ENCODE results near the gene TMPRSS13. TPM values are rescaled to one million over a fixed set of nuclear protein-coding genes. Genes with fewer than 3 reads are reported as not detected.
"Not testable (repeated sequence)": the region's sequence is repeated elsewhere in the genome, so short reads cannot be mapped to it uniquely, and the experiment has no call there.

TMPRSS13 gene
- total and polyA plus RNA-seq, 4 experiments from 2014 or later: 0.45 to 4.0 (median 2.3) TPM

DNA sequence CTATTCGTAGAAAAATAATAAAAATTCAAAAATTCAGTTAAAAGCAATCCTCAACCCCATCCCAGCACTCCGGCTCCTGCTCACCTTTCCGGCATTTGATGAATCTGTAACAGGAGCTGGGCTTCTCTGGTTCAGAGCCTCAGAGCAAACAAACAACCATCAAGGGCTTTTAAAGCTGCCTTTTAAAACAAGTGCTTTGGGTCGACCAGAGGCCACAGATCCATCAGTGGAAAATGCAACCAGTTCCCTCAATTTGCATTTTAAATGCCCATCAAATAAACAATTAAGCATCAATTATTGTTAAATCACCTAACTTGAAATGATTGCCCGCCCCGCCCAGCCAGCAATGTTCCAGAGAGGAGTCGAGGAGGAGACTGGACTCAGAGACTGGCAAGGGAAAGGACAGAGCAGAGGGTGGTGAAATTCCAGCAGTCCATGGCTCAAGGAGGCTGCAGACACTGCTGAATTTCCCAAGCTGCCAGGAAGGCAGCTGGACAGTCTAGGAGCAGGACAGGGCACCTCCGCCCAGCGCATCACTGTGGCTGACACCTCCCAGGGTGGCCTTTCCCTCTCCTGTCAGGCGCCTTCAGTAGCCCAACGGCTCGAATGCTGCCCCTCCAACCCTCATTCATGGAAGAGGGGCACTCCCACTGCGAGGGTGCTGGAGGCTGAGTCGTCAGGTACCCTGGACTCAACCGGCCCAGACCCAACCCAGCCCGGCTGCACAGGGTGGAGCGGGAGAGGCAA lies 60.2 kb downstream of the TMPRSS13 start:
- Histone ChIP-seq H3K9me3 (ENCODE audit: control insufficient read depth in 1 of 2, low read length in 2 of 2) (no peaks in the 10 kb centered on the region), H3K36me3 (ENCODE audit: insufficient read depth, low read length) (no peaks in the 10 kb centered on the region), H3K27me3 (ENCODE audit: insufficient read depth, low read length) (peaks cover 10% of the 10 kb centered on the region), H3K4me3 (ENCODE audit: low read length in 2 of 2) (no peak overlapping the region), H3K27ac (ENCODE audit: low read depth, low read length) (no peak overlapping the region), H3K4me1 (ENCODE audit: insufficient read depth, low read length) (peaks cover 14% of the 10 kb centered on the region)
- Mint-ChIP-seq H3K36me3 (no peaks in the 10 kb centered on the region), H3K27ac (no peak overlapping the region), H3K9me3 (peaks cover 0 to 1% (median 0%) of the 10 kb centered on the region in 8 donors), H3K4me3 (no peak overlapping the region), H3K4me1 (peaks cover 3 to 22% (median 8%) of the 10 kb centered on the region in 4 donors), H3K27me3 (peaks cover 12 to 17% of the 10 kb centered on the region in 2 donors)
- intact Hi-C loops (cut with micrococcal nuclease): no loop called here
- ChIA-PET CTCF (ENCODE audit: partially characterized antibody) (no interaction called here), POLR2A (ENCODE audit: partially characterized antibody) (no interaction called here)
- DNase-seq: no peak

DNA sequence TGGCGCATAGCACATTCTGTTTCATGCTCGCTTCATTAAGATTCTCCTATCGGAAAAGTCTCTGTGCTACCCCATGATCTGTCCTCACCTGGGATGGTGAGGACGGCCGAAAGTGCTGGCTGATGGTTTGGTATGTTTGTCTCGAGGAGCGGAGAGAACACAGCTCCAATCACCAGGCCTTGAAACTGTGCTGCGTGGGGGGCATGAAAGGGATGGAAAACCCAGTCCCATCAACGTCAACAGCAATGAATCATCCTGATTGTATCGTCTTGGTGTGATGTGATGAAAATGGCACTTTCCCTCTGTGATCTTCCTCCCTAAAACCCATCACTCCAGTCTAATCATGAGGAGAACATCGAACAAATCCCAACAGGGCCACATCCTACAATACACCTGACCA lies 61.1 kb downstream of the TMPRSS13 start:
- H3K4me1 ChIP-seq (ENCODE audit: insufficient read depth, low read length): peaks cover 5% of the 10 kb centered on the region
- CTCF ChIA-PET (ENCODE audit: partially characterized antibody): no interaction called here
- H3K27ac Mint-ChIP-seq: no peak overlapping the region
- H3K36me3 ChIP-seq (ENCODE audit: insufficient read depth, low read length): no peaks in the 10 kb centered on the region
- intact Hi-C loops (cut with micrococcal nuclease): no loop called here
- H3K36me3 Mint-ChIP-seq: no peaks in the 10 kb centered on the region
- no peak overlapping the region for H3K27ac ChIP-seq (ENCODE audit: low read depth, low read length)
- H3K27me3 Mint-ChIP-seq: peaks cover 6 to 14% of the 10 kb centered on the region in 2 donors
- peaks cover 0 to 1% (median 0%) of the 10 kb centered on the region in 8 donors for H3K9me3 Mint-ChIP-seq
- peaks cover 6% of the 10 kb centered on the region for H3K27me3 ChIP-seq (ENCODE audit: insufficient read depth, low read length)
- no peak overlapping the region for H3K4me3 Mint-ChIP-seq
- no peak for DNase-seq
- no peak overlapping the region for H3K4me3 ChIP-seq (ENCODE audit: low read length in 2 of 2)
- peaks cover under 1 to 13% (median 3%) of the 10 kb centered on the region in 4 donors for H3K4me1 Mint-ChIP-seq
- H3K9me3 ChIP-seq (ENCODE audit: control insufficient read depth in 1 of 2, low read length in 2 of 2): no peaks in the 10 kb centered on the region
- POLR2A ChIA-PET (ENCODE audit: partially characterized antibody): no interaction called here

- Histone ChIP-seq H3K27me3 (ENCODE audit: insufficient read depth, low read length) (no peaks in the 10 kb centered on the region), H3K4me1 (ENCODE audit: insufficient read depth, low read length) (no peaks in the 10 kb centered on the region), H3K9me3 (ENCODE audit: control insufficient read depth in 1 of 2, low read length in 2 of 2) (no peaks in the 10 kb centered on the region), H3K4me3 (ENCODE audit: low read length in 2 of 2) (no peak overlapping the region), H3K27ac (ENCODE audit: low read depth, low read length) (no peak overlapping the region), H3K36me3 (ENCODE audit: insufficient read depth, low read length) (no peaks in the 10 kb centered on the region)
- Mint-ChIP-seq H3K4me3 (no peak overlapping the region), H3K27ac (no peak overlapping the region), H3K27me3 (peaks cover 6 to 9% of the 10 kb centered on the region in 2 donors), H3K4me1 (peaks cover 0 to 3% (median 0%) of the 10 kb centered on the region in 4 donors), H3K36me3 (no peaks in the 10 kb centered on the region), H3K9me3 (peaks cover 0 to 1% (median 0%) of the 10 kb centered on the region in 8 donors)
- DNase-seq: no peak
- POLR2A ChIA-PET (ENCODE audit: partially characterized antibody): no interaction called here
- intact Hi-C loops (cut with micrococcal nuclease): no loop called here
- CTCF ChIA-PET (ENCODE audit: partially characterized antibody): interaction anchor here (1.5 kb wide), 1 partner anchor 15 kb away, joined by 3 read pairs; no protein-coding TSS in a partner anchor
These were observed 62.7 kb downstream of the TMPRSS13 start for GRCh38 chr11:117866526-117866925.

GRCh38 chr11:117865546-117865945 lies 63.7 kb downstream of the TMPRSS13 start:
- H3K27ac ChIP-seq (ENCODE audit: low read depth, low read length); H3K27me3 ChIP-seq (ENCODE audit: insufficient read depth, low read length); H3K4me1 ChIP-seq (ENCODE audit: insufficient read depth, low read length); H3K36me3 ChIP-seq (ENCODE audit: insufficient read depth, low read length); intact Hi-C loops (cut with micrococcal nuclease); DNase-seq; POLR2A ChIA-PET (ENCODE audit: partially characterized antibody); H3K4me1 Mint-ChIP-seq; H3K36me3 Mint-ChIP-seq; H3K27ac Mint-ChIP-seq; H3K4me3 ChIP-seq (ENCODE audit: low read length in 2 of 2); H3K9me3 Mint-ChIP-seq; H3K9me3 ChIP-seq (ENCODE audit: control insufficient read depth in 1 of 2, low read length in 2 of 2); H3K4me3 Mint-ChIP-seq; H3K27me3 Mint-ChIP-seq: not testable (repeated sequence)
- CTCF ChIA-PET (ENCODE audit: partially characterized antibody): interaction anchor here (0.6 kb wide), 1 partner anchor 519 kb away, joined by 3 read pairs; no protein-coding TSS in a partner anchor

DNA sequence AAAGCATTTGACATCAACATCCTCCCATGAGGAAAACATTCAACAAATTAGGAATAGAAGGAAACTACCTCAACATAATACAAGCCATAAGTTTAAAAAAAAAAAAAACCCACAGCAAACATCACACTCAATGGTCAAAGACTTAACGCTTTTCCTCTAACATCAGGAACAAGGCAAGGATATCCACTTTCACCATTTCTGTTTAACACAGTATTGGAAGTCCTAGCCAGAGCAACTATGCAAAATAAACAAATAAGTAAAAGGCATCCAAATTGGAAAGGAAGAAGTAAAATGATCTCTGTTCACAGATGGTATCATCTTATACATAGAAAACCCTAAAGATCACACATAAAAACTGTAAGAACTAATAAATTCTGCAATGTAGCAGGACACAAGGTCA lies 65.8 kb downstream of the TMPRSS13 start:
- no peaks in the 10 kb centered on the region for H3K36me3 Mint-ChIP-seq
- peaks cover 0 to 1% (median 0%) of the 10 kb centered on the region in 8 donors for H3K9me3 Mint-ChIP-seq
- H3K27ac Mint-ChIP-seq: no peak overlapping the region
- no peak overlapping the region for H3K4me3 Mint-ChIP-seq
- intact Hi-C loops (cut with micrococcal nuclease): no loop called here
- Histone ChIP-seq H3K4me1 (ENCODE audit: insufficient read depth, low read length) (no peaks in the 10 kb centered on the region), H3K27ac (ENCODE audit: low read depth, low read length) (no peak overlapping the region), H3K4me3 (ENCODE audit: low read length in 2 of 2) (no peak overlapping the region), H3K36me3 (ENCODE audit: insufficient read depth, low read length) (no peaks in the 10 kb centered on the region), H3K9me3 (ENCODE audit: control insufficient read depth in 1 of 2, low read length in 2 of 2) (no peaks in the 10 kb centered on the region), H3K27me3 (ENCODE audit: insufficient read depth, low read length) (no peaks in the 10 kb centered on the region)
- DNase-seq: no peak
- CTCF ChIA-PET (ENCODE audit: partially characterized antibody): interaction anchor here (0.9 kb wide), 1 partner anchor 84 kb away, joined by 3 read pairs; no protein-coding TSS in a partner anchor
- POLR2A ChIA-PET (ENCODE audit: partially characterized antibody): no interaction called here
- peaks cover 4 to 9% of the 10 kb centered on the region in 2 donors for H3K27me3 Mint-ChIP-seq
- H3K4me1 Mint-ChIP-seq: peaks cover 0 to 3% (median 0%) of the 10 kb centered on the region in 4 donors

DNA sequence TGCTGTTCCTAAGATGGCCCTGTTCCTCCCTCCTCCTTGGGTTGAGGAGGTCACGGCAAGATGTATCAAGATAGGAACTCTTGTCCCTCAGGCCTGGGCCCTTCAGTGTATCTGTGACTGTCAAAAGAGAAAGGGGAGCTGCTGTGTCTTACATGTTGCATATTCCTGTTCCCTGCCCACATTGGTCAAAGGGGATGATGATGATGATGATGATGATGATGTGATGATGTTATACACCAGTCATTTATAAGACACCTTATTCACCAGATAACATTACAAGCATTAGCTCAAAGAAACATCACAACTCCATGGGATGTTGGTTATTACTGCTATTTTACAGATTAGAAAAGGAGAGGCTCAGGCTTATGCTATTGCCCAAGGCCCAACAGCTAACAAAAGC lies 66.4 kb downstream of the TMPRSS13 start:
- no peak for DNase-seq
- H3K27me3 ChIP-seq (ENCODE audit: insufficient read depth, low read length): no peaks in the 10 kb centered on the region
- ChIA-PET POLR2A (ENCODE audit: partially characterized antibody) (no interaction called here), CTCF (ENCODE audit: partially characterized antibody) (interaction anchor here (0.6 to 0.9 kb wide), 2 partner anchors 84 to 192 kb away, joined by 3 read pairs; no protein-coding TSS in a partner anchor)
- no peak overlapping the region for H3K27ac Mint-ChIP-seq
- peaks cover 0 to 3% (median 0%) of the 10 kb centered on the region in 4 donors for H3K4me1 Mint-ChIP-seq
- no peaks in the 10 kb centered on the region for H3K4me1 ChIP-seq (ENCODE audit: insufficient read depth, low read length)
- no peak overlapping the region for H3K27ac ChIP-seq (ENCODE audit: low read depth, low read length)
- no peak overlapping the region for H3K4me3 ChIP-seq (ENCODE audit: low read length in 2 of 2)
- peaks cover 4 to 6% of the 10 kb centered on the region in 2 donors for H3K27me3 Mint-ChIP-seq
- H3K36me3 Mint-ChIP-seq: no peaks in the 10 kb centered on the region
- peaks cover 0 to 1% (median 0%) of the 10 kb centered on the region in 8 donors for H3K9me3 Mint-ChIP-seq
- H3K4me3 Mint-ChIP-seq: no peak overlapping the region
- no peaks in the 10 kb centered on the region for H3K36me3 ChIP-seq (ENCODE audit: insufficient read depth, low read length)
- no peaks in the 10 kb centered on the region for H3K9me3 ChIP-seq (ENCODE audit: control insufficient read depth in 1 of 2, low read length in 2 of 2)
- intact Hi-C loops (cut with micrococcal nuclease): no loop called here

DNA sequence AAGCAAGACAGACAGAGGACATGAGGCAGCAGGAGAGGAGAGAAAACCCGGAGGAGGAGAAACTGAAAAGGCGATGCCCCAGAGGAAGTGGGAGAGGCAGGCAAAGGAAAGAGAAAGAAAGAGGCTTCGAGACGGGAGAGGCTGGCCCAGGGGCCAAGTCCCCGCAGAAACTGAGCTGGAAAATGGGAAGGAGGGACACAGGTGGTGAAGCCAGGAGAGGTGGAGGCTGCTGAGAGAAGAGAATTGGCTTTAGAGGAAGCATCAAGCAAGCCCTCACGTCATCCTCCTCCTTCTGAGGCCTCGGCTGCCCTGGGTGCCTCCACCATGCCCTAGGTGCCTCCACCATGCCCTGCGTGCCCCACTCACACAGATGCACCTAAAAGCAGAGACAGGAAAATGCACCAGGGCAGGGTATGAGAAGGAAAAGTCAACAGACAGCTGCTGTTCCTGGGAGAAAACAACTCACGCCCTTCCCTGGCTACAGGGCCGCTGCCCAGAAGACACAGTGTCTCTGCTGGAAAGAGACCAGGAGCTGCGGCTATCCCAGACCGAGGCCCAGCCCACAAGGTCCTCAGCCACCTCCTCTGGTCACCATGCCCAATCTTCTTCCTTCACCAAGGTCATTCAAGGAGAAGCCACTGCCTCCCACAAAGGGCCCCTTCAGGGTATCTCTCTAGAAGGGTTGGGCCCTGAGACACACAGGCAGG lies 67.0 kb downstream of the TMPRSS13 start:
- H3K4me1 Mint-ChIP-seq: peaks cover 0 to 3% (median 0%) of the 10 kb centered on the region in 4 donors
- H3K9me3 Mint-ChIP-seq: peaks cover 0 to 1% (median 0%) of the 10 kb centered on the region in 8 donors
- Histone ChIP-seq H3K4me3 (ENCODE audit: low read length in 2 of 2) (no peak overlapping the region), H3K9me3 (ENCODE audit: control insufficient read depth in 1 of 2, low read length in 2 of 2) (no peaks in the 10 kb centered on the region), H3K27me3 (ENCODE audit: insufficient read depth, low read length) (no peaks in the 10 kb centered on the region), H3K36me3 (ENCODE audit: insufficient read depth, low read length) (no peaks in the 10 kb centered on the region), H3K4me1 (ENCODE audit: insufficient read depth, low read length) (no peaks in the 10 kb centered on the region), H3K27ac (ENCODE audit: low read depth, low read length) (no peak overlapping the region)
- intact Hi-C loops (cut with micrococcal nuclease): no loop called here
- H3K27me3 Mint-ChIP-seq: peaks cover 2 to 5% of the 10 kb centered on the region in 2 donors
- no peaks in the 10 kb centered on the region for H3K36me3 Mint-ChIP-seq
- CTCF ChIA-PET (ENCODE audit: partially characterized antibody): interaction anchor here (0.5 to 0.9 kb wide), 3 partner anchors 85 to 317 kb away, joined by 3 read pairs; no protein-coding TSS in a partner anchor
- H3K4me3 Mint-ChIP-seq: no peak overlapping the region
- POLR2A ChIA-PET (ENCODE audit: partially characterized antibody): no interaction called here
- DNase-seq: no peak
- H3K27ac Mint-ChIP-seq: no peak overlapping the region

All from CD4-positive, alpha-beta memory T cell (primary cell).